K562 (cell line): ENCODE data around the gene ZC3H18. TPM values are rescaled to one million over a fixed set of nuclear protein-coding genes. Genes with fewer than 3 reads are reported as not detected.
A peak's percentile ranks its signal among the peaks of the same experiment; 100 is the strongest.

Source experiments
- CHD1 ChIP-seq: fragments of 200-600 bp; sonication (generic); IDR thresholded peaks from one replicate; pipeline ENCODE4 v1.6.1; 2012; ENCODE audit warnings: mild to moderate bottlenecking, moderate library complexity, low read length, inconsistent platforms
- CHD7 ChIP-seq: fragments of 200-600 bp; sonication (generic); IDR thresholded peaks from one replicate; pipeline ENCODE4 v1.6.1; 2012; ENCODE audit warnings: mild to moderate bottlenecking, low read depth, low read length, inconsistent platforms
- ELF2 ChIP-seq: fragments of 250-450 bp; sonication (Bioruptor Pico); IDR thresholded peaks from 2 replicates; pipeline ENCODE4 v1.5.0; 2021; ENCODE audit warnings: mild to moderate bottlenecking
- KDM2B ChIP-seq: fragments of 250-450 bp; sonication (Bioruptor Pico); IDR thresholded peaks from 2 replicates; pipeline ENCODE4 v1.8.0; 2021; ENCODE audit warnings: mild to moderate bottlenecking, moderate library complexity
- KDM5B ChIP-seq: fragments of 200-600 bp; sonication (generic); IDR thresholded peaks from 2 replicates; pipeline ENCODE4 v1.6.1; 2012; ENCODE audit warnings: low read depth, mild to moderate bottlenecking, moderate library complexity, low read length, control low read depth, inconsistent platforms; ENCODE audit not compliant: insufficient replicate concordance
- RBM22 ChIP-seq: fragments of 200-400 bp; formaldehyde crosslinking; IDR thresholded peaks from 2 replicates; pipeline ENCODE4 v1.6.1; 2018; ENCODE audit warnings: low read length, low read depth; ENCODE audit not compliant: poor library complexity, severe bottlenecking
- THAP7 ChIP-seq: fragments of 250-450 bp; sonication (Bioruptor Pico); IDR thresholded peaks from 2 replicates; pipeline ENCODE4 v1.5.0; 2021
- U2AF2 ChIP-seq: fragments of 200-400 bp; formaldehyde crosslinking; optimal IDR thresholded peaks from 2 replicates; pipeline ENCODE3; 2017; ENCODE audit warnings: low read depth, mild to moderate bottlenecking, low read length
- YY1 ChIP-seq, 3 experiments: IDR thresholded peaks; 2 replicates each; pipeline ENCODE4 v1.6.1; 2011; ENCODE audit warnings: low read length in 2 of 3, mild to moderate bottlenecking in 2 of 3, moderate library complexity in 2 of 3, borderline replicate concordance in 1 of 3, control low read depth in 1 of 3, low read depth in 1 of 3; ENCODE audit not compliant: insufficient read depth in 3 of 3, insufficient replicate concordance in 2 of 3, control insufficient read depth in 1 of 3, insufficient read length in 1 of 3; ENCODE audit errors: extremely low read depth in 1 of 3
- ZHX1 ChIP-seq: fragments of 150-350 bp; conservative IDR thresholded peaks from 2 replicates; pipeline ENCODE4 v1.6.1; 2014; ENCODE audit warnings: low read length
- polyA plus RNA-seq, 8 experiments: library from polyadenylated mRNA; depleted of rRNA in 4 of 8; stranded (reverse) in 5 of 8; unstranded in 3 of 8; fragments of >200 nt; fragmentation: Nextera tagmentation in 2 of 8; fragmentation: Illumina TruSeq in 1 of 8; extraction: Ambion mirVana in 2 of 8; extraction: Trizol in 1 of 8; gene quantifications; 2 replicates each; pipeline versions ENCODE4 v1.2.1 to v1.2.3, GENCODE V29; 2011 to 2014; ENCODE audit warnings: inconsistent platforms in 1 of 8, missing spikeins in 1 of 8
- total RNA-seq, 7 experiments: library from RNA; depleted of rRNA in 6 of 7; stranded (reverse); fragments of >200 nt in 6 of 7; fragmentation: Illumina TruSeq in 2 of 7; extraction: Trizol in 2 of 7; gene quantifications; 2 replicates each; pipeline versions ENCODE4 v1.2.1 to v1.2.3, GENCODE V29; 2011 to 2021; ENCODE audit warnings: low replicate concordance in 1 of 7

The ZC3H18 gene
- total and polyA plus RNA-seq, 9 of the 15 experiments (the other 6 are each of a cell fraction or from before 2014, with no cell fraction given) = 1.7 to 88.7 (median 26.9) TPM

- TF ChIP-seq CHD7 (no peak), U2AF2 (no peak), ZHX1 (no peak), ELF2 (CRISPR knock-in tag) (no peak), YY1 (IDR thresholded peaks at IDR 0.05; ENCODE audit: borderline replicate concordance in 1 of 3, control insufficient read depth in 1 of 3, extremely low read depth in 1 of 3, insufficient read depth in 3 of 3, insufficient read length in 1 of 3, insufficient replicate concordance in 2 of 3, low read depth in 1 of 3, low read length in 2 of 3) (peak in 1 of 3 experiments; percentile 66), THAP7 (no peak), KDM5B (peak; percentile 3), RBM22 (no peak), KDM2B (CRISPR knock-in tag) (no peak), CHD1 (no peak)
Observed at GRCh38 chr16:88560714-88561484, 9.3 kb upstream of the ZC3H18 start (continued).
